Keratinocyte (primary cell): ENCODE data around the gene PDIA3. TPM values are rescaled to one million over a fixed set of nuclear protein-coding genes. Genes with fewer than 3 reads are reported as not detected.

ENCODE experiments used
- DNase-seq: peaks from one replicate; pipeline ENCODE4 v3.0.0-alpha.2; 2011; ENCODE audit warnings: low read depth, missing footprints, low spot score
- FAIRE-seq: peaks from 2 replicates; lab custom pipeline; 2011; peaks lifted over from hg19 to GRCh38; lab: Jason Lieb, UNC
- H2AFZ ChIP-seq: 2 replicates; pipeline ENCODE4 v1.6.0; 2012; ENCODE audit warnings: low read length, control low read depth, inconsistent platforms; ENCODE audit not compliant: control insufficient read depth
- H3K27ac ChIP-seq: 2 replicates; pipeline ENCODE4 v1.5.1; 2011; ENCODE audit warnings: low read length; ENCODE audit not compliant: control insufficient read depth, insufficient read depth
- H3K27me3 ChIP-seq: 3 replicates; pipeline ENCODE4 v1.6.0; 2011; ENCODE audit warnings: low read length; ENCODE audit not compliant: control insufficient read depth, insufficient read depth; ENCODE audit errors: extremely low read depth
- H3K36me3 ChIP-seq, 2 experiments: 2 replicates in 1 of 2; 3 replicates in 1 of 2; pipeline ENCODE4 v1.5.1; 2011; ENCODE audit warnings: low read length in 2 of 2, mild to moderate bottlenecking in 1 of 2; ENCODE audit not compliant: control insufficient read depth in 2 of 2, insufficient read depth in 2 of 2; ENCODE audit errors: extremely low read depth in 1 of 2
- H3K4me1 ChIP-seq: 3 replicates; pipeline ENCODE4 v1.5.1; 2011; ENCODE audit warnings: low read length; ENCODE audit not compliant: control insufficient read depth, insufficient read depth; ENCODE audit errors: extremely low read depth
- H3K4me2 ChIP-seq: 3 replicates; pipeline ENCODE4 v1.6.0; 2011; ENCODE audit warnings: low read depth, low read length; ENCODE audit not compliant: control insufficient read depth, insufficient read depth; ENCODE audit errors: extremely low read depth
- H3K4me3 ChIP-seq, 3 experiments: fragments of 200-600 bp in 1 of 3; sonication (generic) in 1 of 3; 2 replicates in 2 of 3; 3 replicates in 1 of 3; pipeline ENCODE4 v1.5.1; 2011 to 2016; ENCODE audit warnings: low read length in 3 of 3, mild to moderate bottlenecking in 3 of 3, control low read depth in 2 of 3, inconsistent platforms in 1 of 3, low read depth in 1 of 3, mixed read lengths in 1 of 3, mixed run types in 1 of 3, moderate library complexity in 1 of 3; ENCODE audit not compliant: control insufficient read depth in 2 of 3, insufficient read depth in 2 of 3; ENCODE audit errors: extremely low read depth in 1 of 3
- H3K79me2 ChIP-seq: 2 replicates; pipeline ENCODE4 v1.6.0; 2012; ENCODE audit warnings: low read length; ENCODE audit not compliant: control insufficient read depth, insufficient read depth
- H3K9ac ChIP-seq: 3 replicates; pipeline ENCODE4 v1.6.0; 2011; ENCODE audit warnings: low read length; ENCODE audit not compliant: control insufficient read depth, insufficient read depth; ENCODE audit errors: extremely low read depth
- H3K9me1 ChIP-seq: 3 replicates; pipeline ENCODE4 v1.6.0; 2011; ENCODE audit warnings: low read length; ENCODE audit not compliant: control insufficient read depth, insufficient read depth; ENCODE audit errors: extremely low read depth
- H3K9me3 ChIP-seq: 2 replicates; pipeline ENCODE4 v1.5.1; 2012; ENCODE audit warnings: low read depth, low read length; ENCODE audit not compliant: control insufficient read depth
- H4K20me1 ChIP-seq: 3 replicates; pipeline ENCODE4 v1.6.0; 2011; ENCODE audit warnings: low read length; ENCODE audit not compliant: control insufficient read depth, insufficient read depth; ENCODE audit errors: extremely low read depth
- CTCF ChIP-seq, 3 experiments: IDR thresholded peaks in 1 of 3; conservative IDR thresholded peaks in 1 of 3; optimal IDR thresholded peaks in 1 of 3; 2 replicates in 2 of 3; 3 replicates in 1 of 3; pipeline versions ENCODE3 to v1.5.1; 2011; ENCODE audit warnings: low read length in 3 of 3, mild to moderate bottlenecking in 3 of 3, moderate library complexity in 2 of 3, control low read depth in 1 of 3, inconsistent platforms in 1 of 3; ENCODE audit not compliant: insufficient read depth in 2 of 3; ENCODE audit errors: extremely low read depth in 1 of 3
- EZH2 ChIP-seq: IDR thresholded peaks from one replicate; pipeline ENCODE4 v1.6.1; 2012; ENCODE audit warnings: inconsistent platforms, mild to moderate bottlenecking, low read length, moderate library complexity
- dilution Hi-C: fragments of 300-500 bp; cut with MboI; formaldehyde crosslinking; loops from one replicate; pipeline ENCODE4 v1.7.0; 2020; ENCODE audit warnings: low sequenced_read_pairs; ENCODE audit not compliant: extremely low pct_ligation_motif_present
- polyA plus RNA-seq, 5 experiments: library from polyadenylated mRNA; depleted of rRNA in 3 of 5; stranded (reverse) in 3 of 5; stranded (forward) in 1 of 5; unstranded in 1 of 5; fragments of >200 nt; gene quantifications; 1 replicate in 1 of 5; 2 replicates in 3 of 5; 3 replicates in 1 of 5; pipeline versions ENCODE4 v1.2.1 to v1.2.3, GENCODE V29; 2011 to 2012; ENCODE audit warnings: missing spikeins in 2 of 5, low read depth in 1 of 5, low replicate concordance in 1 of 5

Gene PDIA3
- polyA plus RNA-seq, 1 donor (not counting 4 experiments of a cell fraction or from before 2014, with no cell fraction given), result 338 TPM

- dilution Hi-C loops, result no loop called here
- no peak overlapping the region for H3K4me2 ChIP-seq
Measured at GRCh38 chr15:43795197-43795596, 49.0 kb downstream of the PDIA3 start.

GRCh38 chr15:43795997-43796396, 49.8 kb downstream of the PDIA3 start:
- Histone ChIP-seq H3K4me3 (no peak overlapping the region), H3K9me1 (no peaks in the 10 kb centered on the region), H3K36me3 (peaks cover 24 to 37% of the 10 kb centered on the region in 2 experiments), H3K27ac (no peak overlapping the region), H3K9me3 (no peaks in the 10 kb centered on the region), H3K4me1 (peaks cover 17% of the 10 kb centered on the region), H4K20me1 (no peaks in the 10 kb centered on the region), H3K9ac (no peak overlapping the region), H2AFZ (no peak overlapping the region), H3K27me3 (no peaks in the 10 kb centered on the region), H3K4me2 (no peak overlapping the region), H3K79me2 (peaks cover 39% of the 10 kb centered on the region)
- FAIRE-seq (no peak), DNase-seq (no peak)
- dilution Hi-C loops, result no loop called here
- TF ChIP-seq CTCF (optimal IDR thresholded peaks at IDR 0.05 in 1 of 3, IDR thresholded peaks at IDR 0.05 in 1 of 3, conservative IDR thresholded peaks at IDR 0.05 in 1 of 3; ENCODE audit: extremely low read depth in 1 of 3, insufficient read depth in 2 of 3, low read length in 3 of 3) (no peak), EZH2 (no peak)

More at GRCh38 chr15:43795197-43795596, 49.0 kb downstream of the PDIA3 start:
- peaks cover 17% of the 10 kb centered on the region for H3K4me1 ChIP-seq
- H3K9me1 ChIP-seq, result no peaks in the 10 kb centered on the region
- no peak overlapping the region for H2AFZ ChIP-seq
- no peaks in the 10 kb centered on the region for H4K20me1 ChIP-seq
- DNase-seq (no peak), FAIRE-seq (no peak)
- H3K36me3 ChIP-seq, result peaks cover 24 to 37% of the 10 kb centered on the region in 2 experiments
- no peak overlapping the region for H3K4me3 ChIP-seq
- no peaks in the 10 kb centered on the region for H3K9me3 ChIP-seq
- no peak for TF ChIP-seq CTCF (optimal IDR thresholded peaks at IDR 0.05 in 1 of 3, IDR thresholded peaks at IDR 0.05 in 1 of 3, conservative IDR thresholded peaks at IDR 0.05 in 1 of 3; ENCODE audit: extremely low read depth in 1 of 3, insufficient read depth in 2 of 3, low read length in 3 of 3)
- TF ChIP-seq EZH2, result no peak
- no peaks in the 10 kb centered on the region for H3K27me3 ChIP-seq
- peaks cover 33% of the 10 kb centered on the region for H3K79me2 ChIP-seq
- H3K9ac ChIP-seq, result no peak overlapping the region
- no peak overlapping the region for H3K27ac ChIP-seq
